Suppressor macrophage treated with lipopolysaccharide for 1 hour (primary cell): ENCODE measurements around the gene BRD2.

Source experiments
- DNase-seq, 3 donors: peaks; one replicate each; pipeline ENCODE4 v3.0.0-alpha.2; 2020 to 2022

BRD2 gene

GRCh38 chr6:32973144-32974015 is 5.0 kb downstream of the BRD2 start:
- peak; percentile 72 to 87 (median 80) for DNase-seq

GRCh38 chr6:32974016-32974333 is 5.6 kb downstream of the BRD2 start:
- peak; percentile 61 for DNase-seq

GRCh38 chr6:32974541-32975308 is 6.3 kb downstream of the BRD2 start:
- DNase-seq: peak; percentile 49 to 56 (median 54)

- no peak for DNase-seq
These were observed 7.5 kb downstream of the BRD2 start for GRCh38 chr6:32975886-32976285.

GRCh38 chr6:32976334-32977069 is 8.1 kb downstream of the BRD2 start:
- DNase-seq: no peak

- no peak for DNase-seq
These were observed 9.0 kb downstream of the BRD2 start for GRCh38 chr6:32977272-32977952.

- DNase-seq: no peak
These were observed 9.5 kb downstream of the BRD2 start for GRCh38 chr6:32977953-32978324.

- no peak for DNase-seq
These were observed 11.5 kb downstream of the BRD2 start for GRCh38 chr6:32979720-32980487.

- DNase-seq: no peak
These were observed 12.2 kb downstream of the BRD2 start for GRCh38 chr6:32980488-32981038.

- DNase-seq: no peak
These were observed 13.8 kb downstream of the BRD2 start for GRCh38 chr6:32982084-32982701.

- DNase-seq: no peak
These were observed 14.5 kb downstream of the BRD2 start for GRCh38 chr6:32982702-32983492.

GRCh38 chr6:32983493-32983848 is 15.1 kb downstream of the BRD2 start:
- peak in 1 of 3 donors; percentile 11 for DNase-seq

- peak in 1 of 3 donors; percentile 16 for DNase-seq
These were observed 15.7 kb downstream of the BRD2 start for GRCh38 chr6:32983964-32984621.

- DNase-seq: peak; percentile 81 to 91 (median 88)
These were observed 16.4 kb downstream of the BRD2 start for GRCh38 chr6:32984622-32985389.

- DNase-seq: no peak
These were observed 21.0 kb downstream of the BRD2 start for GRCh38 chr6:32989368-32989767.

- DNase-seq: no peak
These were observed 23.6 kb downstream of the BRD2 start for GRCh38 chr6:32991972-32992371.

GRCh38 chr6:32993363-32993973 is 25.1 kb downstream of the BRD2 start:
- DNase-seq: no peak

GRCh38 chr6:32995448-32995847 is 27.1 kb downstream of the BRD2 start:
- DNase-seq: no peak

GRCh38 chr6:33000055-33000454 is 31.7 kb downstream of the BRD2 start:
- DNase-seq: peak in 1 of 3 donors; percentile 37
